Fibroblast of skin of abdomen (primary cell): ENCODE data around the gene FEM1A. TPM values are rescaled to one million over a fixed set of nuclear protein-coding genes. Genes with fewer than 3 reads are reported as not detected.
"Not testable (repeated sequence)": the region's sequence is repeated elsewhere in the genome, so short reads cannot be mapped to it uniquely, and the experiment has no call there.

Experiments used
- DNase-seq: peaks from one replicate; pipeline ENCODE4 v3.0.0-alpha.2; 2013
- polyA plus RNA-seq, 2 experiments: library from polyadenylated mRNA; unstranded; fragments of 120-200 nt; gene quantifications; one replicate each; pipeline ENCODE4 v1.2.1, GENCODE V29; 2013; ENCODE audit not compliant: insufficient read length in 2 of 2

The FEM1A gene, protein sequence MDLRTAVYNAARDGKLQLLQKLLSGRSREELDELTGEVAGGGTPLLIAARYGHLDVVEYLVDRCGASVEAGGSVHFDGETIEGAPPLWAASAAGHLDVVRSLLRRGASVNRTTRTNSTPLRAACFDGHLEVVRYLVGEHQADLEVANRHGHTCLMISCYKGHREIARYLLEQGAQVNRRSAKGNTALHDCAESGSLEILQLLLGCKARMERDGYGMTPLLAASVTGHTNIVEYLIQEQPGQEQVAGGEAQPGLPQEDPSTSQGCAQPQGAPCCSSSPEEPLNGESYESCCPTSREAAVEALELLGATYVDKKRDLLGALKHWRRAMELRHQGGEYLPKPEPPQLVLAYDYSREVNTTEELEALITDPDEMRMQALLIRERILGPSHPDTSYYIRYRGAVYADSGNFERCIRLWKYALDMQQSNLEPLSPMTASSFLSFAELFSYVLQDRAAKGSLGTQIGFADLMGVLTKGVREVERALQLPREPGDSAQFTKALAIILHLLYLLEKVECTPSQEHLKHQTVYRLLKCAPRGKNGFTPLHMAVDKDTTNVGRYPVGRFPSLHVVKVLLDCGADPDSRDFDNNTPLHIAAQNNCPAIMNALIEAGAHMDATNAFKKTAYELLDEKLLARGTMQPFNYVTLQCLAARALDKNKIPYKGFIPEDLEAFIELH
- polyA plus RNA-seq (2013, experiment 1 of 2; ENCODE audit: insufficient read length) = 1.1 TPM
- 1.1 TPM for polyA plus RNA-seq (2013, experiment 2 of 2; ENCODE audit: insufficient read length)

DNA sequence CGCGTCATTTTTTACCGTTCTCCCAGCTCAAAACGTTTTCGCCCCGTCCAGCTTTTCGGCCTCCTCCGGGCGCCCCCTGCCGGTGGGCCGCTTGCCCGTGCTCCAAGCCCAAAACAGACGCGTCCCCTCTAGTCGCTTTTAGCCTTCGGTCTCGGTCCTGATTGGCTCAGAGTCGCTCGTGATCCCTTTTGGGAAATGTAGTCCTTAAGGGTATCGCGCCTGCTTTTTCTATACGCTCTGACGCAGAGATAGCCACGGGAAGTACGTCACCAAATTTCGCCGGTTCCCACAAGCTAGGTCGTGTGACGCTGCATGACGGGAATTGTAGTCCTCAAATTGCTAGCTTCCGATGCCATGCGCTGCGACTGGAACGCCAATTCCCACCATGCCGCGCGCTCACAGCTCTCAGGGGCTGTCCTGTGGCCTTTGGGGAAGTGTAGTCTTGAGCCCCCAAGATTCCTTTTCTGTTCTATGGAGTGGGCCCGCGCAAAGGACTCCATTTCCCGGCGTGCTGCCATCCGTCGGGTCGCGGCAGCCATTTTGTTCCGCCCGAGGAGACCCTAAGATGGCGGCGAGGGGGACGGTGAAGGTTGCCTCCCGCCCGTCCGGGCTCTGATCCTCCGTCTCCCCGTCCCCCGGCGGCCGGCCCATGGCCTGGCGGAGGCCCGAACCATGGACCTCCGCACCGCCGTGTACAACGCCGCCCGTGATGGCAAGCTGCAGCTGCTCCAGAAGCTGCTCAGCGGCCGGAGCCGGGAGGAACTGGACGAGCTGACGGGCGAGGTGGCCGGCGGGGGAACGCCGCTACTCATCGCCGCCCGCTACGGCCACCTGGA lies at the start of gene FEM1A:
FEM1A (plus strand) TSS at position 552 of the 836 bp plus-strand sequence; CDS start at position 673, 121 bp downstream.
- DNase-seq = peak; percentile 100

DNA sequence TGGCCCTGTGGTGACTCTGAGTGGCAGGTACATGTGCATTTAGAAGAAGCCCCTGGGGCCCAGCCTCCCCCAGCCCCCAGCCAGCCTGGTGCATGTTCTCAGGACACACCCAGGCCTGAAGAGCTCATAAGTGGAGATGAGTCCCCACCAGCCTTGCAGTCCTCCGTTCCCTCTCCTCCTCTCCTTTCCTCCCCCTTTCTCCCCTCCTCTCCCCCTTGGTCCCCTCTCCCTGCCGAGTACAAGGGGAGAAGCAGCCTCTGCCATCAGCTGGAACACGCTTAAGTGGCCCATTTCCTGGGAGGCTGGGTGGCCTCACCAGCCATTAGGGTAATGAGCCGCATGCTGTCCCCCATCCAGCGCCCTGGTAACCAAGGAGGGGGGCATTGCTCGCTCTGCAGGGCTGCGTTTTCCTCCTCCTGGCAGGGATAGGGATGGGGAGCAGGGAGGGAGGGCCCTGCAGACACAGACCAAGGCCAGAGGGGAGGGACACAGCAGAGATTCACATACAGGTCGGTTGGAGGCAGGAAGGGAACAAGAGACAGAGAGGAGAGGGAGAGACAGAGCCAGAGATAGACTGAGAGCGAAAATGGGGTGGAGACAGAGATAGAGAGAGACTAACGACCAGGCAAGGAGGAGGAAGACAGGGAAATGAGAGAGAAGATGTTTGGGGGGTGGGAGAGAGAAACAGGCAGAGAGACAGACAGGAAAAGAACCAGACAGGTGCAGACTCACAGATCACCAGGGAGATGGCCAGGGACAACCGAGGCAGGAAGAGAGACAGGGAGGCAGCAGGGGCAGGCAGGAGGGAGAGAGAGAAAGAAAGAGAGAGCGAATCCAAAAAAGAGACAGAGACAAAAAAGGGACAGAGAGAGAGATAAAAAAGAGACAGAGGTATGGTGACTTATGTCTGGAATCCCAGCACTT lies 48.5 kb upstream of the FEM1A start:
- no peak for DNase-seq

DNA sequence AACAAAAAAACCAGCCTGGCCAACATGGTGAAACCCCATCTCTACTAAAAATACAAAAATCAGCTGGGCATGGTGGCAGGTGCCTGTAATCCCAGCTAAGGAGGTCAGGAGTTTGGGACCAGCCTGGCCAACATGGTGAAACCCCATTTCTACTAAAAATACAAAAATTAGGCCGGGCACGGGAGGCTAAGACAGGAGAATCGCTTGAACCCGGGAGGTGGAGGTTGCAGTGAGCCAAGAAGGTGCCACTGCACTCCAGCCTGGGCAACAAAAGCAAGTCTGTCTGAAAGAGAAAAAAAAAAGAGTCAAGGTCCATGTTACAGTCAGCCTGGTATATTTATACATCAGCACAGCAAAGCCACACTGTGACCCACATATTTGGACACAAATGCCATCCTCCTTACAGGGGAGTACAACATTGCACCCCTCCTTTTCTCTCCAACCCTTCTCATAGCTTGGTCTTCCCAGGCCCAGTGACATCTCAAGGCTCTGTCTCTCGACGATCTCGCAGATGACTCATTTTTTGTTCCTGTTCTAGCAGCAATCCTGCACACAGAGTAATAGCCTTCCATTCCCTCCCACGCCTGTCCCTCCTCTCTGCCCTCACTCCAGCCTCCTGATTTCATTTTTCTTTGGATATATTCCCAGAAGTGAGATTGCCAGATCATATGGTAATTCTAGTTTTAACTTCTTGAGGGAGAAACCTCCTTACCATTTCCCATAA lies 46.9 kb upstream of the FEM1A start:
- DNase-seq = peak; percentile 84

DNA sequence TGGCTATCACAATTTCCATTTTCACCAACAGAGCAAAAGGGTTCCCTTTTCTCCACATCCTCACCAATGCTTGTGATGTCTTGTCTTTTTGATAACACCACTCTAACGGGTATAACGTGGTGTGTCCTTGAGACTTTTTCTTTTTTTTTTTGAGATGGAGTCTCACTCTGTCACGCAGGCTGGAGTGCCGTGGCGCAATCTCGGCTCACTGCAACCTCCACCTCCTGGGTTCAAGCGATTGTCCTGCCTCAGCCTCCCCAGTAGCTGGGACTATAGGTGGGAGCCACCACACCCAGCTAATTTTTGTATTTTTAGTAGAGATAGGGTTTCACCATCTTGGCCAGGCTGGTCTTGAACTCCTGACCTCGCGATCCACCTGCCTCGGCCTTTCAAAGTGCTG lies 46.4 kb upstream of the FEM1A start:
- DNase-seq = not testable (repeated sequence)

DNA sequence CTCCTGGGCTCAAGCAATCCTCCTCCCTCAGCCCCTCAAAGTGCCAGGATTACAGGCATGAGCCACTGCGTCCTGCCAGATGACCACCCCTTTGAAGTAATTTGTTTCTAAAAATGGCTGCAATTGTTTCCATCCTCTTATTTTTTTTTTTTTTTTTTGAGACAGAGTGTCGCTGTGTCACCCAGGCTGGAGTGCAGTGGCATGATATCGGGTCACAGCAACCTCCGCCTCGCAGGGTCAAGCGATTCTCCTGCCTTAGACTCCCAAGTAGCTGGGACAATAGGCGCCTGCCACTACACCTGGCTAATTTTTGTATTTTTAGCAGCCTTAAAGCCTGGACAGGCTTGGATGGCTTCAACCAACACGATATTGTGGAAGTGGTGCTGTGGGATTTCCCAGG lies 45.5 kb upstream of the FEM1A start:
- no peak for DNase-seq

DNA sequence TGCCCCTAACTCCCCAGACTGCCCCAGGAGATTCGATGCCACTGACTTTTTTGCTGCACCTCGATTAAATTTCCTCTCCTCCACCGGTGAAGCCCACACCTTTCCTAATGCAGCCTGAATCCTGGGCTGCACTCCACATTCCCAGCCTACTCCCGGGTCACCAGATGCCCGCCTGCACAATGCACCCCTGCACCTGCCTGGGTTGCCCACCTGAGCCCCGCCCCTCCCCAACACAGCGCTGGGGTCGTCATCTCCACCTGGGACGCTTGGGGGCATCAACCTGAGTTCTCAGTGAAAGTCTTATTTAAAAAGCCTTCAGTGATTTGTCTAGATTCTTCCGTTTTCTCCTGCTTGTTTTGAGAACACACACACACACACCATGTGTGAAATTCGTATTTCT lies 43.3 kb upstream of the FEM1A start:
- no peak for DNase-seq

DNA sequence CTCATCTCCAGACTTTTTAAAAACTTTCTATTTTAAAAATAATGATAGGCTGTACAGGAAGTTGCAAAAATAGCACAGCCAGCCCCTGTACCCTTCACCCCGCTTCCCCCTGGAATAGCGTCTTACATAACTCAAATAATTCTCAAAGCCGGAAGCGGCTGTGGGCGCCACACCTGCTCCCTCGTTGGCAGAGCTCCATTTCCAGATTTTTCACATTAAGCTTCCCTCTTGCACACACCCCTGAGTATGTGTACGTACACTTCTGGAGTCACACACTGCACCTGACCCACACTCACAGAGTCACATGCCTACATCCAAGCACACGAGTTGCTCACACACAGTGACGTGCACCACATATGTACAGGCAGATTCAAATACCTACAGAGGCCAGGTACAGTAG lies 42.9 kb upstream of the FEM1A start:
- DNase-seq = no peak

DNA sequence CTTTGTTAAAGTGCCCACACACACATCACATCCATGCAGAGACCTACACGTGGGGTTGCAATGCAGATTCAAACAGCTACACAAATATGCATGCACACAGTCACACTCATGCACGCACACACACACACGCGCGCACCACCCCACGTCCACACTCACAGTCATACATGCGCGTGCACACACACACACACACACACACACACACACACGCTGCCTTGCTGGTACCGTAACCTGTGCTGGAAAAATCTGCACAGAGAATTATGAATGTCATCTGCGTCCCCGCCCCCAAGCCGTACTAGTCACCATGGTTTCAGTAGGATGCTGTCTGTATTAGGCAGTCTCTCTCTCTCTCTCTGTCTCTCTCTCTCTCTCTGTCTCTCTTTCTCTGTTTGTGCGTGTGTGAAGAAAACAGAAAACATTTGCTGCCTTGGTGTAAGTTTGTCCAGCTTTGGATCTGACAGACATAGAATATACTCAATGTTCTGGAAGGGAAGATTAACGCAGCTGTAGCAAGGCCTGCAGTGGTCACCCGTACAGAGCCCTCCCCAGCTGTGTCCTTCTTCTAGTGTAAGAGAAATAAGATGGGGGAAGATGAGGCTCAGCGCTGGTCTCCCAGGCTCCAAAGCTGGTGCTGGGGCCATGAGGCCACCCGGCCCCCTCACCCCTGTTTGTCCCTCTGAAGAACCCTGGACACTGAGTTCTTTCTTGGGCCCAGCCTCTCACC lies 41.5 kb upstream of the FEM1A start:
- DNase-seq = no peak

DNA sequence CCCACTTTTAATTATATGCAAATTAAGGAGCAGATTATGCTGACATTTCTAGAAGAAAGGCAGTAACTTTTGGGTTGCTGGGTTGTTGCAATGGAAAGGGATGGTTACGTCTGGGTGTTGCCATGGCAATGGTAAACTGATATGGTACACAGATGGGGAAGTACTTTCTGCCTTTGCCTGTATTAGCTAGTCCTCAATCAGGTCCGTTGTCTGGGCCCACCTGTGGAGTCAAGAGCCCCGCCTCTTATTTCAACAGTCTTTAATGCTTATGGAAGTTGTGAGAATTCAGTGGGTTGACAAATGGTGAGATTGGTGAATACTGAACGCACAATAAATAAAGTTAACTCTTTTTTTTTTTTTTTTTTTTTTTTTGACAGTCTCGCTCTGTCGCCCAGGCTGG lies 37.3 kb upstream of the FEM1A start:
- DNase-seq = no peak

DNA sequence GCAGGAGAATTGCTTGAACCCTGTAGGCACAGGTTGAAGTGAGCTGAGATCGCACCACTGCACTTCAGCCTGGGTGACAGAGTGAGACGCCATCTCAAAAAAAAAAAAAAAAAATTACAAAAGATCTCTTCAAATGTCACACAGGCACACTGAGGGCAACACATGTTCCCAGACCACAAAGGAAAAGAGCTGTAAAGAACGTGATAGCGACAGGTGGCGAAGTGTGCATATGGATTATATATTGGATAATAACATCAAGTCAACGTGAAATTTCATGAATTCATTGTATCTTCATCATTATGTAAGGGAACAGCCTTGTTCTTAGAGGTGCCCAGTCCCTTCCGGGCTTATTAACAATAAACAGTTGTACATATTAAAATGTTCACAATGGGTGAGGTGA lies 36.1 kb upstream of the FEM1A start:
- no peak for DNase-seq

DNA sequence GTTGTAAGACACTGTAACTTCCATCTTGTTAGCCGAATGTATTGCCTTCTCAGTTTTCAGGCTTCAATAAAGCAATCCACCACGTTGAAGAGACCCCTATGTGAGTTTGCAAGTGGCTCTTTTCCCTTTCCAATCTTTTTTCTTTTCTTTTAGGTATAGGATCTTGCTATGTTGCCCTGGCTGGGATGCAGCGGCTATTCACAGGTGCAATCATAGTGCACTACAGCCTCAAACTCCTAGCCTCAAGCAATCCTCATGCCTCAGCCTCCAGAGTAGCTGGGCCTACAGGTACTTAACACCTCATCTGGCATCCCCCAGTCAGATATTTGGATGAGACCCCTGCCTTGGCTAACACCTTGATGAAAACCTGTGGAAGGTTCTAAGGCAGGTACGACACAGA lies 33.5 kb upstream of the FEM1A start:
- no peak for DNase-seq

DNA sequence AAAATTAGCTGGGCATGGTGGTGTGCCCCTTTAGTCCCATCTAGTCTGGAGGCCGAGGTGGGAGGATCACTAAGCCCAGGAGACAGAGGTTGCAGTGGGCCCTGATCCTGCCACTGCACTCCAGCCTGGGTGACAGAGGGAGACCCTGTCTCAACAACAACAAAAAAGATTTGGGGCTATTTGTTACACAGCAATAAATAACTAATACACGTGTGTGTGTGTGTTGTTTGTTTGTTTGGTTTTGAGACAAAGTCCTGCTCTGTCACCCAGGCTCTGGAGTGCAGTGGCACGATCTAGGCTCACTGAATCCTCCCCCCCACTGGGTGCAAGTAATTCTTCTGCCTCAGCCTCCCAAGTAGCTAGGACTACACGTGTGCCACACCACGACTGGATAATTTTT lies 32.9 kb upstream of the FEM1A start:
- DNase-seq = no peak

DNA sequence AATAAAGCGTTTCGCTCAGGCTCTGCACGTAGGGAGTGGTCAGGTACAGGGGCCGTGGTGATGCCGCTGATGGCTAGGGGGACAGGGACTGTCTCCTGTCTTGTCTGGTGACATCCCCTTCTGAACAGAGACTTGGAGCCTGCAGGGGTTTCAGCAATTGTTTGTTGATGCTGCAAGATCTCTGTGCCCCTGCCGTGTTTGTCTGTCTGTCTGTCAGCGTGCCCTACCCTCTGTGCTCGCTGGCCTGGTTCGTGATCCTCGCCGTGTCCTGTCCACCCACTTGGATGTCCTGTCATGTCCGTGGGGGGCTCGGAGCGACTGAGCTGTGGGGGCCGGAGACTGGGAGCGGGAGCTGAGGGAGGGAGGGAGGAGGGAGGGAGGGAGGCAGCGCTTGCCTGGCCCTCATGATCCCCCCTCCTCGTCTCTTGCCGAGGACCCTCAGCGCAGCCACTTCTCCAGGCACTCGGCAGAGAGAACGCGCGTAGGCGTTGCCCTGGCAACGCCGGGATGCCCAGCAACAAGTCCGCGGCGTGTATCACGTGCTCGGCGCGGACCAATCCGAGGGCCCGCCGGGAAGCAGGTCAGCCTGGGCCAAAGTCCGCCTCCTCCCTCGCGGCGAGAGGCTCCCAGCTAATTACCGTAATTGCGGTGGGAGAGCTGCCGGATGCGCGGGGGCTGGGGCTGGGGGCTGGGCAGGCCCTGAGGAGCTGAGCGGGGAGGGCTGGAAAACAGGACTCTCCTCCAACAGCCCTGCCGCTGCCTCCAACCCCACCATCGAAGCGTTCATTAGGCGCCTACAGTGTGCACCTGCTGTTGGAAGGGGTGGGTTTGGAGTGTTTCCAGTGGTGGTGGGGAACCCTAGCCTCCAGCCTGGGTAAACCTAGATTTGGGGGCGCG lies 31.9 kb upstream of the FEM1A start:
- DNase-seq = peak; percentile 82

DNA sequence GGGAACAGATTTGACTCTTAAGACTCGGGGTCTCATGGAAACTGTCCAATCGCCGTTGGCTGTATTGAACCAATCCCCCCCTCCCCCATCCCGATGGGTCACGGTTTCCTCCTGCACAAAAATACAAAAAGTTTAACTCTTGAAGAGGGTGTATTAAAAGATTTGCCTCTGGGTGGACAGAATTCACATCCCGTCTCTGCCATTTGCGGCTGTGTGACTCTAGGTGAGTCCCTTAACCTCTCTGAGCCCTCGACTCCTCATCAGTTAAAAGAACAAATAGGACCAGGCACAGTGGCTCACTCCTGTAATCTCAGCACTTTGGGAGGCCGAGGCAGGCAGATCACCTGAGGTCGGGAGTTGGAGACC lies 31.3 kb upstream of the FEM1A start:
- no peak for DNase-seq

DNA sequence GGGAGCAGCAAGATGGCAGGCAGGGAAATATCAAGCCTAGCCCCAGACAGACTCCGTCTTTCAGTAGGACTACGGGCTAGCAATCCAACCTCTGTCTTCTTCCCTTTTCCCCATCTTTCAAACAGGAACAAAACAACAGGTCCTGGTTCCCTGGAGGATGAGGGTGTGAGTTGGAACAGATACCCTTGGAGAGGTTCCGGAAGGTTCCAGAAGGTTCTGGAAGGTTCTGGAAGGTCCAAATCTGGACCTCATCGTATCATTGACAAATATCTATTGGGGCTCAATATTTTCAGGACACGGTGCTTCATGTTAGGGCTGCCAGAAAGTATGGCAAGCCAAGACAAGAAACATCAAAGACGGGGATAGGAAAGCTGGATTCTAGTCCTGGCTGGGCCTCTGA lies 28.5 kb upstream of the FEM1A start:
- DNase-seq = no peak

DNA sequence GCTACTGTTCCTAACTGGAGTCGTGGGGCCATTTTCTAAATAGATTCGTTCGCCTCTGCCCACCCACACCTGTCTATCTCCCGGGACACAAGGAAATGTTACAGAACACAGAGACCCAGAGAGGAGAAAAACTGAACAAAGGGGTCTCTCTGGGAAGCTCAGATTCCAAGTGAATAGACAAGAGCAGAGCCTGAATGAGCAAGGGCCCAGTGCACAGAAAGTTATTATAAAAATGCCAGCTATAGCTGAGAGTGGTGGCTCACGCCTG lies 27.2 kb upstream of the FEM1A start:
- no peak for DNase-seq

DNA sequence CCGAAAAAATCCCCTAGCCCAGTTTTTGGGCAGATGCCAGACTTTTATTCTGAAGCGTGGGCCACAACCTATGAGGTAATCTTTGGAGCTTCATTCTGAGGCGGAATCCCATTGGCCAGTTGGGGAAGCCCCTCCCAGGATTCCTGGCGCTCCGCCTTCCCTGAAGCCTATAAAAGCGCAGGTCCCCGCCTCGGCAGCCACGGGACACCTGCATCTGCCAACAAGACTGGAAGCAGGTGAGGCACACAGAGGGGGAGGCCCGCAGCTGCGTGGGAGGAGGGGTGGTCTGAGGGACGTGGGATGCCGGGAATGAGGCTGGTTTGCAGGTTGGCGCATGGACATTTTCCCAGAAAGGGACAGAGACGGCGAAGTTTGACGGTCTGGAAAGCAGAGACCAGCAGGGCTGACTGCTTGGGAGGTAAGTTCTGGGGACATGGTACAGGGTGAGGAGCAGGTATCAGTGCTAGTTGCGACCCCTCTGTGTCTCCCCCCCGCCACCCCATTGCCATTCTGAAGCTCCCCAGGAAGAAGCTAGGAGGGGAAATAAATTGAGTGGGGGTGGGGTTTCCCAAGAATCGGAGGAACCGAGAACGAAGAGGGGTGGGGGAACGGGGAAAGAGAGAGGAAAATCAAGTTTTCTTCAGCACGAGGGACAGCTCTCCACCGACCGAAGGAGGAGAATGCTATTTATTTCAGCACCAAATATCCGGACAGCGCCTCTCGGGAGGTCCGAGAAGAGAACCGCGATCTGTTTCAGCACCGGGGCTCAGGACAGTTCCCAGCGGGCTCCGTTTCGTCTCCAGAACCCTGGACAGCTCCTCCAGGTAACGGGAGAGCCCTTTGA lies 22.4 kb upstream of the FEM1A start:
- DNase-seq = peak; percentile 81

DNA sequence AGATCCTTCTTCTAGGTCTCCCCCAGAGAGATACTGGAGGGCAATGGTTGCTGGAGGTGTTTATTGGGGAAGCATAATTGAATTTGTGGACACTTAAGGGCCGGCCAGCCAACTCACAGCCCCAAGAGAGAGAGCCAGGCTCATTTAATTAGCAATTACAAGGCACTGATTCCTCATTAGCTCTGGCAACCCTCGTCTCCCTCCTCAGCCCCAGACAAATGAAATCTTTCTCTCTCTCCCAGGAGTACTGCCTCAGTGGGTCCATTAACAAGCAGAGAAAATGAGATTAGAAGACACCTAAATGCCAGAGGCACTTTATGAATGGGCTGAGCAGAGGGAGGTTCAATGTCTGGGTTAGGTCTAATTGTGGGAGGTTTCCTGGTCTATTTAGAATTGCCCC lies 19.0 kb upstream of the FEM1A start:
- no peak for DNase-seq
